LNCAP (cell line): ENCODE results near the gene PLIN5.

ENCODE experiments used
- CTCF ChIP-seq: fragments of 450-650 bp; IDR thresholded peaks from 2 replicates; pipeline ENCODE4 v1.5.1; 2017; ENCODE audit warnings: mild to moderate bottlenecking

The PLIN5 gene

GRCh38 chr19:4506449-4507149 is 28.4 kb downstream of the PLIN5 start:
- no peak for TF ChIP-seq CTCF

- TF ChIP-seq CTCF = no peak
Measured at GRCh38 chr19:4505570-4506448, 29.2 kb downstream of the PLIN5 start.

- TF ChIP-seq CTCF = no peak
Measured at GRCh38 chr19:4504891-4505569, 30.0 kb downstream of the PLIN5 start.

GRCh38 chr19:4504297-4504701 is 30.7 kb downstream of the PLIN5 start:
- TF ChIP-seq CTCF = no peak

GRCh38 chr19:4503825-4504170 is 31.2 kb downstream of the PLIN5 start:
- TF ChIP-seq CTCF = no peak

- no peak for TF ChIP-seq CTCF
Measured at GRCh38 chr19:4503132-4503824, 31.7 kb downstream of the PLIN5 start.
